H1 (cell line): ENCODE data around the gene SKA1.

Experiments
- CBX5 ChIP-seq: fragments of 300-800, 300-1000 bp; sonication (generic); IDR thresholded peaks from 2 replicates; pipeline ENCODE4 v1.7.1; 2016; ENCODE audit warnings: antibody characterized with exemption, low read length, low read depth
- CBX8 ChIP-seq: fragments of 300-800, 300-1000 bp; sonication (generic); IDR thresholded peaks from 2 replicates; pipeline ENCODE4 v1.7.1; 2016; ENCODE audit warnings: low read depth, low read length, borderline replicate concordance
- CEBPB ChIP-seq: IDR thresholded peaks from 2 replicates; pipeline ENCODE4 v1.6.1; 2012; ENCODE audit warnings: low read depth, low read length
- EP300 ChIP-seq, 2 experiments: IDR thresholded peaks; 1 replicate in 1 of 2; 2 replicates in 1 of 2; pipeline ENCODE4 v1.6.1; 2011 to 2012; ENCODE audit warnings: low read depth in 2 of 2, low read length in 2 of 2, mild to moderate bottlenecking in 2 of 2, borderline replicate concordance in 1 of 2, inconsistent platforms in 1 of 2, moderate library complexity in 1 of 2
- HDAC2 ChIP-seq, 2 experiments: fragments of 300-600 bp in 1 of 2; sonication (generic) in 1 of 2; IDR thresholded peaks; 2 replicates each; pipeline ENCODE4 v1.6.1; 2011 to 2012; ENCODE audit warnings: low read depth in 2 of 2, low read length in 2 of 2, mild to moderate bottlenecking in 2 of 2, moderate library complexity in 2 of 2, borderline replicate concordance in 1 of 2, inconsistent platforms in 1 of 2
- JUN ChIP-seq: IDR thresholded peaks from 2 replicates; pipeline ENCODE4 v1.6.1; 2011; ENCODE audit warnings: low read depth, mild to moderate bottlenecking, improper control_type of control experiment, low read length
- POLR2A ChIP-seq, 2 experiments: IDR thresholded peaks; 1 replicate in 1 of 2; 2 replicates in 1 of 2; pipeline ENCODE4 v1.6.1; 2011; ENCODE audit warnings: low read depth in 2 of 2, low read length in 2 of 2, mild to moderate bottlenecking in 2 of 2; ENCODE audit errors: control extremely low read depth in 1 of 2
- POLR2AphosphoS5 ChIP-seq: IDR thresholded peaks from 2 replicates; pipeline ENCODE4 v1.6.1; 2011; ENCODE audit warnings: low read depth, low read length
- RAD21 ChIP-seq, 2 experiments: IDR thresholded peaks in 1 of 2; conservative IDR thresholded peaks in 1 of 2; 2 replicates each; pipeline ENCODE4 v1.6.1; 2011; ENCODE audit warnings: low read depth in 2 of 2, low read length in 2 of 2, improper control_type of control experiment in 1 of 2, inconsistent platforms in 1 of 2, mild to moderate bottlenecking in 1 of 2, moderate library complexity in 1 of 2
- TAF1 ChIP-seq: IDR thresholded peaks from 2 replicates; pipeline ENCODE4 v1.6.1; 2011; ENCODE audit warnings: mild to moderate bottlenecking, low read depth, low read length
- ZNF274 ChIP-seq: IDR thresholded peaks from 2 replicates; pipeline ENCODE4 v1.7.0; 2012; ENCODE audit warnings: low read length, borderline replicate concordance; ENCODE audit errors: extremely low read depth
- TF ChIP-seq, protein P1 (sequence below), 3 experiments: IDR thresholded peaks; 1 replicate in 2 of 3; 2 replicates in 1 of 3; pipeline versions ENCODE4 v1.5.1 to v1.6.1; 2011; ENCODE audit warnings: low read length in 3 of 3, mild to moderate bottlenecking in 3 of 3, inconsistent platforms in 2 of 3, low read depth in 1 of 3, moderate library complexity in 1 of 3; ENCODE audit not compliant: insufficient read depth in 1 of 3; ENCODE audit errors: control extremely low read depth in 1 of 3
- TF ChIP-seq, protein P2 (sequence below): IDR thresholded peaks from 2 replicates; pipeline ENCODE4 v1.6.1; 2011; ENCODE audit warnings: low read length, improper control_type of control experiment
- TF ChIP-seq, protein P3 (sequence below): IDR thresholded peaks from 2 replicates; pipeline ENCODE4 v1.6.1; 2011; ENCODE audit warnings: low read depth, mild to moderate bottlenecking, low read length; ENCODE audit not compliant: insufficient read depth

- TF ChIP-seq, protein P1, sequence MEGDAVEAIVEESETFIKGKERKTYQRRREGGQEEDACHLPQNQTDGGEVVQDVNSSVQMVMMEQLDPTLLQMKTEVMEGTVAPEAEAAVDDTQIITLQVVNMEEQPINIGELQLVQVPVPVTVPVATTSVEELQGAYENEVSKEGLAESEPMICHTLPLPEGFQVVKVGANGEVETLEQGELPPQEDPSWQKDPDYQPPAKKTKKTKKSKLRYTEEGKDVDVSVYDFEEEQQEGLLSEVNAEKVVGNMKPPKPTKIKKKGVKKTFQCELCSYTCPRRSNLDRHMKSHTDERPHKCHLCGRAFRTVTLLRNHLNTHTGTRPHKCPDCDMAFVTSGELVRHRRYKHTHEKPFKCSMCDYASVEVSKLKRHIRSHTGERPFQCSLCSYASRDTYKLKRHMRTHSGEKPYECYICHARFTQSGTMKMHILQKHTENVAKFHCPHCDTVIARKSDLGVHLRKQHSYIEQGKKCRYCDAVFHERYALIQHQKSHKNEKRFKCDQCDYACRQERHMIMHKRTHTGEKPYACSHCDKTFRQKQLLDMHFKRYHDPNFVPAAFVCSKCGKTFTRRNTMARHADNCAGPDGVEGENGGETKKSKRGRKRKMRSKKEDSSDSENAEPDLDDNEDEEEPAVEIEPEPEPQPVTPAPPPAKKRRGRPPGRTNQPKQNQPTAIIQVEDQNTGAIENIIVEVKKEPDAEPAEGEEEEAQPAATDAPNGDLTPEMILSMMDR (IDR thresholded peaks at IDR 0.05; ENCODE audit: control extremely low read depth in 1 of 3, insufficient read depth in 1 of 3, low read depth in 1 of 3, low read length in 3 of 3): peak; percentile 70 to 87 (median 83)
- TF ChIP-seq, protein P2, sequence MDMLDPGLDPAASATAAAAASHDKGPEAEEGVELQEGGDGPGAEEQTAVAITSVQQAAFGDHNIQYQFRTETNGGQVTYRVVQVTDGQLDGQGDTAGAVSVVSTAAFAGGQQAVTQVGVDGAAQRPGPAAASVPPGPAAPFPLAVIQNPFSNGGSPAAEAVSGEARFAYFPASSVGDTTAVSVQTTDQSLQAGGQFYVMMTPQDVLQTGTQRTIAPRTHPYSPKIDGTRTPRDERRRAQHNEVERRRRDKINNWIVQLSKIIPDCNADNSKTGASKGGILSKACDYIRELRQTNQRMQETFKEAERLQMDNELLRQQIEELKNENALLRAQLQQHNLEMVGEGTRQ: no peak
- TF ChIP-seq, protein P3, sequence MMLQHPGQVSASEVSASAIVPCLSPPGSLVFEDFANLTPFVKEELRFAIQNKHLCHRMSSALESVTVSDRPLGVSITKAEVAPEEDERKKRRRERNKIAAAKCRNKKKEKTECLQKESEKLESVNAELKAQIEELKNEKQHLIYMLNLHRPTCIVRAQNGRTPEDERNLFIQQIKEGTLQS: no peak
- TF ChIP-seq POLR2A (IDR thresholded peaks at IDR 0.05; ENCODE audit: control extremely low read depth in 1 of 2, low read depth in 2 of 2, low read length in 2 of 2) (no peak), EP300 (IDR thresholded peaks at IDR 0.05; ENCODE audit: borderline replicate concordance in 1 of 2, low read depth in 2 of 2, low read length in 2 of 2) (no peak), HDAC2 (IDR thresholded peaks at IDR 0.05; ENCODE audit: borderline replicate concordance in 1 of 2, low read depth in 2 of 2, low read length in 2 of 2) (no peak), CBX5 (no peak), CEBPB (no peak), POLR2AphosphoS5 (no peak), JUN (no peak), CBX8 (no peak), TAF1 (no peak), RAD21 (IDR thresholded peaks at IDR 0.05 in 1 of 2, conservative IDR thresholded peaks at IDR 0.05 in 1 of 2; ENCODE audit: low read depth in 2 of 2, low read length in 2 of 2) (peak; percentile 62 to 76), ZNF274 (no peak)
Measured at GRCh38 chr18:50340078-50340477, 34.8 kb upstream of the SKA1 start.
